GM18868 (cell line): ENCODE data around the gene CEP192.
"Not testable (repeated sequence)": the region's sequence is repeated elsewhere in the genome, so short reads cannot be mapped to it uniquely, and the experiment has no call there.

Source experiments
- ATAC-seq: cut with Tn5 transposase; IDR thresholded peaks from one replicate; pipeline ENCODE4 v1.9.1; 2021; ENCODE audit warnings: mild to moderate bottlenecking, moderate library complexity; ENCODE audit not compliant: unreplicated experiment

CEP192 gene, protein sequence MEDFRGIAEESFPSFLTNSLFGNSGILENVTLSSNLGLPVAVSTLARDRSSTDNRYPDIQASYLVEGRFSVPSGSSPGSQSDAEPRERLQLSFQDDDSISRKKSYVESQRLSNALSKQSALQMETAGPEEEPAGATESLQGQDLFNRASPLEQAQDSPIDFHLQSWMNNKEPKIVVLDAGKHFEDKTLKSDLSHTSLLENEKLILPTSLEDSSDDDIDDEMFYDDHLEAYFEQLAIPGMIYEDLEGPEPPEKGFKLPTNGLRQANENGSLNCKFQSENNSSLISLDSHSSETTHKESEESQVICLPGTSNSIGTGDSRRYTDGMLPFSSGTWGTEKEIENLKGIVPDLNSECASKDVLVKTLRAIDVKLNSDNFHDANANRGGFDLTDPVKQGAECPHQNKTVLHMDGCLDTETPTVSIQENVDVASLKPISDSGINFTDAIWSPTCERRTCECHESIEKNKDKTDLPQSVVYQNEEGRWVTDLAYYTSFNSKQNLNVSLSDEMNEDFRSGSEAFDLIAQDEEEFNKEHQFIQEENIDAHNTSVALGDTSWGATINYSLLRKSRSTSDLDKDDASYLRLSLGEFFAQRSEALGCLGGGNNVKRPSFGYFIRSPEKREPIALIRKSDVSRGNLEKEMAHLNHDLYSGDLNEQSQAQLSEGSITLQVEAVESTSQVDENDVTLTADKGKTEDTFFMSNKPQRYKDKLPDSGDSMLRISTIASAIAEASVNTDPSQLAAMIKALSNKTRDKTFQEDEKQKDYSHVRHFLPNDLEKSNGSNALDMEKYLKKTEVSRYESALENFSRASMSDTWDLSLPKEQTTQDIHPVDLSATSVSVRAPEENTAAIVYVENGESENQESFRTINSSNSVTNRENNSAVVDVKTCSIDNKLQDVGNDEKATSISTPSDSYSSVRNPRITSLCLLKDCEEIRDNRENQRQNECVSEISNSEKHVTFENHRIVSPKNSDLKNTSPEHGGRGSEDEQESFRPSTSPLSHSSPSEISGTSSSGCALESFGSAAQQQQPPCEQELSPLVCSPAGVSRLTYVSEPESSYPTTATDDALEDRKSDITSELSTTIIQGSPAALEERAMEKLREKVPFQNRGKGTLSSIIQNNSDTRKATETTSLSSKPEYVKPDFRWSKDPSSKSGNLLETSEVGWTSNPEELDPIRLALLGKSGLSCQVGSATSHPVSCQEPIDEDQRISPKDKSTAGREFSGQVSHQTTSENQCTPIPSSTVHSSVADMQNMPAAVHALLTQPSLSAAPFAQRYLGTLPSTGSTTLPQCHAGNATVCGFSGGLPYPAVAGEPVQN (N-terminal part only)

DNA sequence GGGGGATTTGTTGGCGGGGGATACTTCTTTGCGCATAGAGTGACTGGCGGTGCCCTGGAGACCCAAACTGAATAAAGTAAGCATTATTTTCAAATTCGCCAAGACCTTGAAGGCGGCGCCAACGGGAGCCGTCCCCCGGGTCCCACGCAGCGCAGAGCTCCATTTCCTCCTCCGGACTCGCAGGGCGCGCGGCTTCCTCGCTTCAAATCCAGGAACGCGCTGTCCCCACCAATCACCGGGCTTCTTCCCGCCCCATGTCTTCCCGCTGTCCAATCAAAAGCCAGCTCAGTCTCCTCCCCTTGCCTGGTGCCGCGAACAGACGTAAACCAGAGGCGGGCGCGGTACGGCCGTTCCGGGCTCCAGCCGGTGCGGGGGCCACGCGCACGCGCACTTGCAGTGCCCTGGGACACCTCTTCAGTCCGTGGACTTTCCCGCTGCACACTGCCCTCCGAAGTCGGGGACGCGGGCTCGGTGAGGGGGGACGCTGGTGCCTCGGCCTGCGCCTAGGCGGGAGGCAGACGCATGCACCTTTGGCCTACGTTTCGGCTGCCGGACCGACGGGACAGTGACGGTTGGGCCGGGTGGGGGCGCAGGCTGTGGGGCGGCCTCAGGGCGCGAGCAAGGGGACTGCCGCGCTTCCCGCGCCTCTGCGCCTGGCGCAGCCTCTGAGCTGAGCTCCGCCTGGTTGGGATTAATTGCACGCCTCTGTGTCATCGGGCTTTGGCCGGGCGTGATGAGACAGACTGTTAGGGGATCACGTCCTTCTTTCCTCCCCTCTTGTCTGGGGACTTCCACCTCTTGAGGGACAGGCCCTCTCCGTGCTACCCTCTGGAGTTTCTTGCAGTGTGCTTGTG lies at the start of gene CEP192:
TSS of gene CEP192 (plus strand) at position 396 of the 854 bp plus-strand sequence. CDS start 8,063 bp downstream, outside the sequence.
- peak; percentile 81 for ATAC-seq

DNA sequence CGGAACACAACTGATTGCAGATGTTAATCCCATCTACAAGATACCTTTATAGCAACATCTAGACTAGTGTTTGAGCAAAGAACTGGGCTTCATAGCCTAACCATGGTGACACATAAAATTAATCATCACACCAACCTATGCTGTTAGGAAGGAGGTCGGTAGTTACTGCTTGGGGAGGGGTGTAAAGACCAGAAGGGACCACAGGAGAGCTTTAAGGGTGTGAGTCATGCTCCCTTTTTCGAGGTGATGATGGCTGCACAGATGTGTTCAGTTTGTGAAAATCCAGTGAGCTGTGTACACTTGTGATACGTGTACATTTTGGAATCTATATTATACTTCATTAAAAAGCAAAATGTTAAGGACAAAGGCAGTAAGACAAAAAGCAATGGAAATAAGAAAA lies 47.9 kb upstream of the CEP192 start:
- no peak for ATAC-seq

- ATAC-seq = no peak
These were observed 46.5 kb upstream of the CEP192 start for GRCh38 chr18:12944709-12945108.

DNA sequence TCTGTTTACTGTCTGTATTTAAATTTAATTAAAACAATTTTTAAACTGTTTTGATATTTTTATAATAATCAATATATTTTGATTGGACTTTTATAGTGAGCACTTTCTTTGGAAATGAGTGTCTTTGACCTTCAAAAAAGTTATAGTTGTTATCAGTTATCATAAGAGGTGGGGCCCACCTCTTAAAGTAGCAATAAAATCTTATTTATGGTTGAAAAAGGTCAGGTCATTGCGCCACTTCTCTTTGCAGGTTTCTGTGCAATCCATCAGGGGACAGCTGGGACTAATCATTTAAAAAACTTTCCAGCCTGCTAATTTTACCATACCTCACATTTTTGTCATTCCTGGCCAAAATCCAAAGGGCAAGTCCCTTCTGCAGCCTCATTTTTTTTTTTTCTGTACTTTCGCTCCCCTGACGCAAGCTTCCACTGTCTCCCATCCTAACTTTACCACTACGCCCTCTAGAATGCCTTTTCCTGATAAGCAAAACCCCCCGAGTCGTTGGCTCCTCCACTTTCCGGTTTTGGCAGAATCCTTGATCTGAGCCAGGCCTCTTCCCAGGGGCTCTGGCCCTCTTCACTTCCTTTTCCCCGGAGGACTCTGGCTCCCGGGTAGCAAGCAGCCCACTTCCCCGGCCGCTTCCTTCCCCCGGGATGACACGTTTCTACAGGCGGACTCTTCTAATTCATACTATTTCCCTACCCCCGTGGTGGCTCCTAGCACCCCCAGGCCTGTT lies 44.4 kb upstream of the CEP192 start:
- ATAC-seq = peak; percentile 1

GRCh38 chr18:12947285-12948049 lies 43.7 kb upstream of the CEP192 start, which contains the start of gene SEH1L:
Gene SEH1L, plus strand, starts transcription at chr18:12948011. Its CDS starts 111 bp downstream, at chr18:12948122.
- ATAC-seq = peak; percentile 78

DNA sequence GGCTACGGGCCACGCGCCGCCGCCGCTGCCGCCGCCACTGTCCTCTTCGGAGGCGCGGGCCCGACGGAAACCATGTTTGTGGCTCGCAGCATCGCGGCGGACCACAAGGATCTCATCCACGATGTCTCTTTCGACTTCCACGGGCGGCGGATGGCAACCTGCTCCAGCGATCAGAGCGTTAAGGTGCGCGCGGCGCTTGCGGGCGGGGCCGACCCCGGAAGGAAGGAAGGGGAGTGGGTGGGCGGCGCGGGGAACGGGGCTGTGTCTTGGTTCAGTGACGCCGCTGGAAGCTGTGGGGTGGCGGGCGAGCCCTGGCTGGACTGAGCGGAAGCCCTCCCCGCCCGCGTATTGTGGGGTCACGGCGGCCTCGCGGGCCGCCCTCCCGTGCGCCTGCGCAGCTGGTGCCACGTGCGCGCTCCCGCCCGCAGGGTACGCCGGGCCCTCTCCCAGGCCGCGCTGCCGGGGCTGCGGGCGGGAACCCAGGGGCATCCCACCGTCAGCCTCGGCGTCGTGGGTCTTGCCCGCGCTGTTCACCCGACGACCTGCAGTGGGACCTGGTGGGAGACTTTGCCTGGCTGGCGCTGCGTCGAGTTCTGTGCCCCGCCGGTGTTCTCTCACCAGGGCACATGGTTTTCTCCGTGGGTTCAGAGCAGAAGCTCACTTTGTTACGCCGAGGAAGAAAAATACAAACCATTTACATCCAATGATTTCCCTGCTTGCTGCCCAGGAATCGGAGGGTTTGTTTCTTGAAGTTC lies 42.9 kb upstream of the CEP192 start:
- ATAC-seq = peak; percentile 63

DNA sequence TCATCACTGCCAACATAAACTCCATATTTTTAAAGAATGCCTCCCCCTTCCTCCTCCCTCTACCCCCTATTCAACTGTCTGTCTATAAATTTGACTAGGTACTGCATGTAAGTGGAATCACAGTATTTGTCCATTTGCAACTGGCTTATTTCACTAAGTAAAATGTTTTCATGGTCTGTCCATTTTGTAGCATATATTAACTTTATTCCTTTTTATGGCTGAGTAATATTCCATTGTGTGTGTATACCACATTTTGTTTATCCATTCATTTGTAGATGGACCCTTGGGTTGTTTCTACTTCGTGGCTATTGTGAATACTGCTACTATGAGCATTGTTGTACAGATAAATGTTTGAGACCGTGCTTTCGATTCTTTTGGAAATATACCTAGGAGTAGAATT lies 32.7 kb upstream of the CEP192 start:
- no peak for ATAC-seq

DNA sequence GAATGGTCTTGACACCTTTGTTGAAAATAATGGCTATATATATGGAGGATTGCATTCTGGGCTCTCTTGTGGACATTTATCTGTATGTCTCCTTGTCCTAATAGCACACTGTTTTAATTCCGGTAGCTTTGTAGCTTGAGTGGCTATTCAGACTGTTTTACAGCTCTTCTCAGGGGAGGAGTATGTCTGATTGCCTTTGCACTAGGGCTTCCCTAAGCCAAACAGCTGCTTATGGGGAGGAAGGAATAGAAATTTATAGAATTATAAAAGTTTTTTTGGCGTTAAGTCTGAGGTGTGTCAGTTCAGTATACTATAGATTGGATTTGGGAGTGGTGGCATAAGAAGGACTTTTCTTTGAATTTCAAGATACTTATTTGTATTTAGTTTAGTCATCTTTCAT lies 30.8 kb upstream of the CEP192 start:
- ATAC-seq = no peak

DNA sequence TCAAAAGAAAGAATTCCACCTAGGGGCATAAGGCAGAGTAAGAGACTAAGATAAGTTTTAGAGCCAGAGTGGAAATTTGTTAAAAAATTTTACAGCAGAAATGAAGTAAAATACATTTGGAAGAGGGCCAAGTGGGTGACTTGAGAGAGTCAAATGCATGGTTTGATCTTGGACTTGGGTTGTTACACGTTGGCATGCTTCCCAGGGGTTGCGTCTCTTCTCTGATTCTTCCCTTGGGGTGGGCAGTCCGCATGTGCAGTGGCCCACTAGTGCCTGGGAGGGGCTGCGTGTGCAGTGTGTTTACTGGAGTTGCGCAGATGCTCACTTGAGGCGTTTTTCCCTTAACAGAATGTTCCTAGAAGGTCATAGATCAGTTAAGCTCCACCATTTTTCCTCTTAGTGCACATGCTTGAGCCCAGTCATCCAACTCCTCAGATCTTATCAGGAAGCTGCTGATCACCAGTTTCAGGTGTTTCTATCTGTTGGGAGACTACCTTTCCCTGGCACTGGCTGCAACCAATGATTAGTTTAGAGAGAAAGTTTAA lies 30.2 kb upstream of the CEP192 start:
- ATAC-seq = no peak

DNA sequence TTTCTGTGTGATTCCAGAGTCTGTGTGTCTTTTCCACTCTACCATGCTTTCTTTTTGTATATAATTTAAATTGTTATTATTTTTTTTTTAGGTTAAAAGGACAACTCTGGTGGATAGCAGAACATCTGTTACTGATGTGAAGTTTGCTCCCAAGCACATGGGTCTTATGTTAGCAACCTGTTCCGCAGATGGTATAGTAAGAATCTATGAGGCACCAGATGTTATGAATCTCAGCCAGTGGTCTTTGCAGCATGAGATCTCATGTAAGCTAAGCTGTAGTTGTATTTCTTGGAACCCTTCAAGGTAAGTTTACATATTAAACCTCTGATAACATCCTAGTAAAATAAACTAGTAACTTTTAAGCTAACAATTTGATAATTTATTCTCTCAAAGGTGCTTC lies 28.1 kb upstream of the CEP192 start:
- ATAC-seq = no peak

GRCh38 chr18:12968115-12968514 lies 23.0 kb upstream of the CEP192 start:
- ATAC-seq = no peak

DNA sequence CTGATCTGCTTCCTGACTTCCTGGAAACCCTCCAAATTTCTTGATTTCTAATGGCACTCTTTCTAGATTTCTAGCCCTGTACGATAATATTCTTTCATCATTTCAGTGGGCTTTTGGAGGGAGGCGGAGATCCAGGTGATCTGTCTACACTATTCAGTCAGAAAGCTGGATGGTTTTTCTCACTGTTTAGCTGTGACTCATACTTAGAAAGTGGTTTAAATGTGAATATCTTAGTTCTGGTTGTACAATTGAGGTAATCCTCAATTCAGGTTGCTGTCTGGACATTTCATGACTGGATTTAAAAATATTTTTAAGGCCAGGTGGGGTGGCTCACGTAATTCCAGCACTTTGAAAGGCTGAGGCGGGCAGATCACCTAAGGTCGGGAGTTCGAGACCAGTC lies 22.5 kb upstream of the CEP192 start:
- no peak for ATAC-seq

GRCh38 chr18:12973562-12974213 lies 17.5 kb upstream of the CEP192 start:
- ATAC-seq = no peak

DNA sequence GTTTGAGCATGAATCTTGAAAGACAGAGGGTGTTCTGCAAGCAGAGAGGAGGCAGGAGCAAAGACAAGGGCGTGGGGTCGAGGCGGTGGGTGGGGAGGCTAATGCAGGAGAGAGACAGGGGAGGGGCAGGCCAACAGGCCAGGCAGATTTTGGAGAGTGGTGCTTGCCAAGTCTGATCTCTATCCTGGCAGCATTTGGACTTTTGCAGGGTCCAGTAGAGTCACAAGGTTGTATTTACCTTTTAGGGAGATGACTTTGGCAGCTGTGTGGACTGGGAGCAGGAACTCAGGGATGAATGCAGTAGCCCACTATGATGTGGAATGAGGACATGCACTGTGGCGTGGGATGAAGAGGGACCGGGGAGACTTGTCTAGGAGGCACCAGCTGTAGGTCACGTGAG lies 15.7 kb upstream of the CEP192 start:
- ATAC-seq = no peak

DNA sequence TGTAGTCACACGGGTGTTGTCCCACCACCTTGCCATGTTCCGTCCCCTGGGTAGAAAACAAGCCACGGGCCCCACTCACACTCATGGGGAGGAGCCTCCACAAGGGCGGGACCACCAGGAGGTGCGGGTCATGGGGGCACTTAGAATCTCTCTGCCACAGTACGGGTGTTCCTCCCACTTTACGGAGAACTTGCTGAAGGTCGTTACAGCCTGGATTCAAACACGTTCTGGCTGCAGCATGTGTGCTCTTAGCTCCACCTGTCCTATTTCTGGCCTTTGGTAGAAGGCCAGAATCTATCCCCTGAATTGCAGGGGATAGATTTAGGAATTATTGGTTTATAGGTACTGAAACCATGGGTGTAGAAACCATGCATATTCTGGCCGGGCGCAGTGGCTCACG lies 14.9 kb upstream of the CEP192 start:
- ATAC-seq = no peak

DNA sequence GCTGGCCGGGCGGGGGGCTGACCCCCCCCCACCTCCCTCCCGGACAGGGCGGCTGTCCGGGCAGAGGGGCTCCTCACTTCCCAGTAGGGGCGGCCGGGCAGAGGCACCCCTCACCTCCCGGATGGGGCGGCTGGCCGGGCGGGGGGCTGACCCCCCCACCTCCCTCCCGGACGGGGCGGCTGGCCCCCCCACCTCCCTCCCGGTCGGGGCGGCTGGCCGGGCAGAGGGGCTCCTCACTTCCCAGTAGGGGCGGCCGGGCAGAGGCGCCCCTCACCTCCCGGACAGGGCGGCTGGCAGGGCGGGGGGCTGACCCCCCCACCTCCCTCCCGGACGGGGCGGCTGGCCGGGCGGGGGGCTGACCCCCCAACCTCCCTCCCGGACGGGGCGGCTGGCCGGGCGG lies 11.1 kb upstream of the CEP192 start:
- not testable (repeated sequence) for ATAC-seq
